Astrocyte of the spinal cord (primary cell): Measurements from ENCODE around the gene CD8A.
"Not testable (repeated sequence)": the region's sequence is repeated elsewhere in the genome, so short reads cannot be mapped to it uniquely, and the experiment has no call there.

Experiments
- DNase-seq: peaks from one replicate; pipeline ENCODE4 v3.0.0; 2011; ENCODE audit warnings: low read depth, low spot score
- H3K4me3 ChIP-seq: 2 replicates; pipeline ENCODE4 v1.5.1; 2011; ENCODE audit warnings: low read depth, mild to moderate bottlenecking, low read length, moderate library complexity
- in situ Hi-C: cut with HindIII; loops from 2 replicates; pipeline ENCODE4 v1.10.0; 2017; ENCODE audit warnings: low sequenced_read_pairs
- TF ChIP-seq, protein P1 (sequence below): IDR thresholded peaks from 2 replicates; pipeline ENCODE4 v1.5.1; 2012; ENCODE audit warnings: low read depth, mild to moderate bottlenecking, low read length, inconsistent platforms

The CD8A gene

DNA sequence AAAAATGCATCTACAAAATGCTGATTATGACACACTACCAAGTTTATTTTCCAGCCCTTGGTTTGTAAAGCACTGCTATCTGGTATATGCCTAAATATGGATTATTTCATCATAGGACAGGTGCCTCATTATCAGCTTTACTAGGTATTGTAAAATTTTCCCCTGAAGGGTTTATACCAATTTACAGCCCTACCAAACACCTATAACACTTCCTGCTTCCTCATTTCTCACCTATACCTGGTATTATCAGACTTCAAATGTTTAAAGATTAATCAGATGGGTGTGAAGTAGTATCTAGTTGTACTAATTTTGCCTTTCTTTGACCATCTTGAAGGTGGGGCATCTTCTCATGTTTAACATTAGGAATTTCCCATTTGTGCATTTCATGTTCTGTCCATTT is 43.8 kb downstream of the CD8A start:
- TF ChIP-seq, protein P1, sequence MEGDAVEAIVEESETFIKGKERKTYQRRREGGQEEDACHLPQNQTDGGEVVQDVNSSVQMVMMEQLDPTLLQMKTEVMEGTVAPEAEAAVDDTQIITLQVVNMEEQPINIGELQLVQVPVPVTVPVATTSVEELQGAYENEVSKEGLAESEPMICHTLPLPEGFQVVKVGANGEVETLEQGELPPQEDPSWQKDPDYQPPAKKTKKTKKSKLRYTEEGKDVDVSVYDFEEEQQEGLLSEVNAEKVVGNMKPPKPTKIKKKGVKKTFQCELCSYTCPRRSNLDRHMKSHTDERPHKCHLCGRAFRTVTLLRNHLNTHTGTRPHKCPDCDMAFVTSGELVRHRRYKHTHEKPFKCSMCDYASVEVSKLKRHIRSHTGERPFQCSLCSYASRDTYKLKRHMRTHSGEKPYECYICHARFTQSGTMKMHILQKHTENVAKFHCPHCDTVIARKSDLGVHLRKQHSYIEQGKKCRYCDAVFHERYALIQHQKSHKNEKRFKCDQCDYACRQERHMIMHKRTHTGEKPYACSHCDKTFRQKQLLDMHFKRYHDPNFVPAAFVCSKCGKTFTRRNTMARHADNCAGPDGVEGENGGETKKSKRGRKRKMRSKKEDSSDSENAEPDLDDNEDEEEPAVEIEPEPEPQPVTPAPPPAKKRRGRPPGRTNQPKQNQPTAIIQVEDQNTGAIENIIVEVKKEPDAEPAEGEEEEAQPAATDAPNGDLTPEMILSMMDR = no peak
- no peak for DNase-seq
- no peak overlapping the region for H3K4me3 ChIP-seq
- in situ Hi-C loops = no loop called here

GRCh38 chr2:86744152-86744551 is 46.6 kb downstream of the CD8A start:
- H3K4me3 ChIP-seq = no peak overlapping the region
- in situ Hi-C loops = no loop called here
- TF ChIP-seq, protein P1 = no peak
- no peak for DNase-seq

DNA sequence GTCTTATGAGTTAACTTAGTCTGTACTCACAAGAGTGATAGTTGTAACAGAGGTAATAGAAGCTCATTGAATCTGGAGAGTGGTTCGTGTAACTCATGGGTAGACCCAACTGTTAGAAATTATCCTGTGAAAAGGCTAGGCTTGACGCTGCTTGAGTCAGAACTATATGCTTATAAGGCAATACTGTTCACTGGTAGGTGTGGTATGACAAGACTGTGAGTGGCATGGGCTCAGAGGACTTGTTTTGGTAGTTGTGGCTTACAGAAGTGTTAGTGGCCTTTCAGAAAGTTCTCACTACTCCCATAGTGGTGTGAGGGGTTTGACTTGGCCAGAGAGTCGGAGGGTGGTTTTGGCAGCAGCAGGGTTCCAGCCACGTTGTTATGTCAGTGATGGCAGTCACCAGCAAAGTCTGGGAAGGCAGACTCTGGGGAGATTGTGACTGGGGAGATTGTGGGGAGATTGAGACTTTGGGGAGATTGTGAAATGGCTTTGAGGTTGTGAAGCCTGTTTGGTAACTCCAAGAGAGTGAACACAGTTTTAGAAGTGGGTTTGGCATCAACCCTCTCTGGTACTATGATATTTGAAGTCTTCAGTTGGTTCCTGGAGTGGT is 48.7 kb downstream of the CD8A start:
- in situ Hi-C loops, DNase-seq, H3K4me3 ChIP-seq: not testable (repeated sequence)

GRCh38 chr2:86739889-86740288 is 50.8 kb downstream of the CD8A start:
- H3K4me3 ChIP-seq, DNase-seq, in situ Hi-C loops: not testable (repeated sequence)

DNA sequence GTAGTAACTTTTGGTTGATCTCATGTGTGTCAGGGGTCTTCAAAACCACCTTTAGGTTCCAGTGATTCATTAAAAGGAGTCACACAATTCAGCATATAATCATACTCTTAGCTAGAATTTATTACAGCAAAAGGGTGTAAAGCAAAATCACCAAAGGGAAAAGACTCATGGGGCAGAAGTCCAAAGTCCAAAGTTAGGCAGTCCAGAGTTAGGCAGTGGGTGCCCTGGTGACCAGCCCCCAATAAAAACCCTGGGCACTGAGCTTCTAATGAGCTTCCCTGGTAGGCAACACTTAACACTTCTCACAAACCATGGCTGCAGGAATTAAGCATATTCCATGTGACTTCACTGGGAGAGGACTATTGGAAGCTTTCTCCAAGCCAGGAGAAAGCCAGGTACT is 51.2 kb downstream of the CD8A start:
- DNase-seq, H3K4me3 ChIP-seq, in situ Hi-C loops: not testable (repeated sequence)

GRCh38 chr2:86734896-86735295 is 55.8 kb downstream of the CD8A start:
- H3K4me3 ChIP-seq, DNase-seq, in situ Hi-C loops: not testable (repeated sequence)
